Stomach (tissue), 9 donors: ENCODE measurements around the gene SLC12A7. TPM values are rescaled to one million over a fixed set of nuclear protein-coding genes. Genes with fewer than 3 reads are reported as not detected.

Source experiments
- DNase-seq, 2 donors: peaks; one replicate each; pipeline versions ENCODE4 v3.0.0 to v3.0.0-alpha.2; 2013 to 2019
- H3K27ac ChIP-seq, 5 donors: fragments of 200-600 bp in 4 of 5; sonication (generic) in 4 of 5; one replicate each; pipeline ENCODE4 v1.5.1; 2013 to 2019; ENCODE audit warnings: mild to moderate bottlenecking in 1 of 5, moderate library complexity in 1 of 5
- H3K27me3 ChIP-seq, 3 donors: fragments of 200-600 bp; sonication (generic); one replicate each; pipeline ENCODE4 v1.5.1; 2017 to 2019; ENCODE audit warnings: mixed run types in 1 of 3
- H3K36me3 ChIP-seq, 4 donors: fragments of 200-600 bp; sonication (generic); 1 replicate in 3 of 4; 2 replicates in 1 of 4; pipeline ENCODE4 v1.5.1; 2016 to 2019
- H3K4me1 ChIP-seq, 4 donors: fragments of 200-600 bp; sonication (generic); one replicate each; pipeline ENCODE4 v1.5.1; 2016 to 2019
- H3K4me3 ChIP-seq, 4 donors: fragments of 200-600 bp; sonication (generic) in 3 of 4; one replicate each; pipeline ENCODE4 v1.5.1; 2016 to 2019; ENCODE audit warnings: mild to moderate bottlenecking in 1 of 4
- H3K9me3 ChIP-seq, 4 donors: fragments of 200-600 bp; sonication (generic); one replicate each; pipeline ENCODE4 v1.5.1; 2016 to 2019
- EP300 ChIP-seq: sonication (generic); formaldehyde crosslinking; IDR thresholded peaks from one replicate; pipeline ENCODE4 v1.6.1; 2017; ENCODE audit warnings: antibody characterized with exemption
- POLR2A ChIP-seq, 4 donors: fragments of 450-650 bp; IDR thresholded peaks; one replicate each; pipeline ENCODE4 v1.6.1; 2016; ENCODE audit warnings: antibody characterized with exemption in 4 of 4, control low read depth in 2 of 4, mild to moderate bottlenecking in 1 of 4, moderate library complexity in 1 of 4
- POLR2AphosphoS5 ChIP-seq, 3 donors: sonication (generic); formaldehyde crosslinking; IDR thresholded peaks; one replicate each; pipeline ENCODE4 v1.6.1; 2016; ENCODE audit warnings: antibody characterized with exemption in 3 of 3
- WGBS, 5 donors: extraction: QIAGEN DNeasy Blood & Tissue Kit in 3 of 5; methylation state at CpG; one replicate each; pipeline versions ENCODE4 v1.1.5 to v1.1.7; 2013 to 2018; 5-methylcytosine and 5-hydroxymethylcytosine counted together
- intact Hi-C: fragments of 100-400 bp; cut with DNase I; formaldehyde crosslinking; loops from one replicate; pipeline ENCODE4 v1.15.1; 2023; ENCODE audit warnings: low total_unique reads
- polyA plus RNA-seq, 3 donors: library from polyadenylated mRNA; stranded (reverse); fragments of 200-250 nt; gene quantifications; one replicate each; pipeline ENCODE4 v1.2.3, GENCODE V29; 2013
- total RNA-seq, 5 donors: library from RNA; depleted of rRNA; stranded (reverse); fragments of >200 nt; gene quantifications; one replicate each; pipeline versions ENCODE4 v1.1.0 to v1.2.3, GENCODE V29; 2014 to 2016
- TF ChIP-seq, protein P1 (sequence below), 7 experiments: fragments of 450-650 bp in 4 of 7; fragments of 200-600 bp in 3 of 7; sonication (generic) in 3 of 7; IDR thresholded peaks; one replicate each; pipeline ENCODE4 v1.5.1; 2016 to 2019; ENCODE audit warnings: antibody characterized with exemption in 7 of 7, control low read depth in 2 of 7, mild to moderate bottlenecking in 1 of 7
- donor health status: healthy with polysubstance abuse.
- donor health status: Bipolar disorder and iron deficiency.
- donor health status: healthy.

The SLC12A7 gene
- total and polyA plus RNA-seq, 8 donors = 4.7 to 346 (median 37.7) TPM

DNA sequence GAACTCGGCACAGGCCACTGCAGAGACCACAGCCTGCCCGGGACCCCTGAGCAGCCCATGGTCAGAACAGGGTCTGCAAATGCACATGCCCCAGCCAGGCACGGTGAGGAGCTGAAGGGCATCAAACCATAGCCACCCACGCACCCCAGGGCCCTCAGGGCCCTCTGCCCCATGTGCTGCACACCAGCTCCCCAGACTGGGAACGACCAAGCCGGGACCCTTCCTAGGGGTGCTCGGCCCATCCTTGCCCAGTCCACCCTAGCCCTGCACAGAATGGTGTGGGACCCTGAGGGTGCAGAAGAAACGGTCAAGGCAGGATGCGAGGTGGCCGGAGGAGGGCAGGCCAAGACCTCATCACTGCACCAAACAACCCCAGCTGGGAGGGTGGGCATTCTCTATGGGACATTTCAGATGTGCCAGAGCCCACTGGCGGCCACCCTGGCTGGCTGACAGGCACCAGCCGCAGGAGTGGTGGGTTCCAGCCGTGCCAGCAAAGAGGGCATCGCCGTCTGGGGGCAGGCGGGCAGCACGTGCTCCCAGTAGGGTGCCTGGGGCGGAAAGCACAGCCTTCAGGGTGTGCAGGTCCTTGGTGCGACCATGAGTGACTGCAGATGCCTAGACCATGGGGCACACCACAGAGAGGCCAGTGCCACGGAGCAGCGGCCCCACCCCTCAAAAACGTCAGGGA lies 16.4 kb downstream of the SLC12A7 start:
- no peak for TF ChIP-seq POLR2A (IDR thresholded peaks at IDR 0.05)
- TF ChIP-seq, protein P1, sequence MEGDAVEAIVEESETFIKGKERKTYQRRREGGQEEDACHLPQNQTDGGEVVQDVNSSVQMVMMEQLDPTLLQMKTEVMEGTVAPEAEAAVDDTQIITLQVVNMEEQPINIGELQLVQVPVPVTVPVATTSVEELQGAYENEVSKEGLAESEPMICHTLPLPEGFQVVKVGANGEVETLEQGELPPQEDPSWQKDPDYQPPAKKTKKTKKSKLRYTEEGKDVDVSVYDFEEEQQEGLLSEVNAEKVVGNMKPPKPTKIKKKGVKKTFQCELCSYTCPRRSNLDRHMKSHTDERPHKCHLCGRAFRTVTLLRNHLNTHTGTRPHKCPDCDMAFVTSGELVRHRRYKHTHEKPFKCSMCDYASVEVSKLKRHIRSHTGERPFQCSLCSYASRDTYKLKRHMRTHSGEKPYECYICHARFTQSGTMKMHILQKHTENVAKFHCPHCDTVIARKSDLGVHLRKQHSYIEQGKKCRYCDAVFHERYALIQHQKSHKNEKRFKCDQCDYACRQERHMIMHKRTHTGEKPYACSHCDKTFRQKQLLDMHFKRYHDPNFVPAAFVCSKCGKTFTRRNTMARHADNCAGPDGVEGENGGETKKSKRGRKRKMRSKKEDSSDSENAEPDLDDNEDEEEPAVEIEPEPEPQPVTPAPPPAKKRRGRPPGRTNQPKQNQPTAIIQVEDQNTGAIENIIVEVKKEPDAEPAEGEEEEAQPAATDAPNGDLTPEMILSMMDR (IDR thresholded peaks at IDR 0.05) = no peak
- no peak for TF ChIP-seq POLR2AphosphoS5 (IDR thresholded peaks at IDR 0.05)
- no peak for TF ChIP-seq EP300
- Histone ChIP-seq H3K27me3 (no peaks in the 10 kb centered on the region), H3K4me1 (peaks cover 8 to 39% (median 28%) of the 10 kb centered on the region in 4 donors), H3K27ac (no peak overlapping the region), H3K4me3 (no peak overlapping the region), H3K9me3 (no peaks in the 10 kb centered on the region), H3K36me3 (peaks cover 35 to 59% (median 54%) of the 10 kb centered on the region in 4 donors)
- WGBS, 5 donors = 80 to 94% (median 91%) methylated on average over 8 to 22 of the region's 22 CpGs
- DNase-seq = no peak
- intact Hi-C loops = no loop called here

DNA sequence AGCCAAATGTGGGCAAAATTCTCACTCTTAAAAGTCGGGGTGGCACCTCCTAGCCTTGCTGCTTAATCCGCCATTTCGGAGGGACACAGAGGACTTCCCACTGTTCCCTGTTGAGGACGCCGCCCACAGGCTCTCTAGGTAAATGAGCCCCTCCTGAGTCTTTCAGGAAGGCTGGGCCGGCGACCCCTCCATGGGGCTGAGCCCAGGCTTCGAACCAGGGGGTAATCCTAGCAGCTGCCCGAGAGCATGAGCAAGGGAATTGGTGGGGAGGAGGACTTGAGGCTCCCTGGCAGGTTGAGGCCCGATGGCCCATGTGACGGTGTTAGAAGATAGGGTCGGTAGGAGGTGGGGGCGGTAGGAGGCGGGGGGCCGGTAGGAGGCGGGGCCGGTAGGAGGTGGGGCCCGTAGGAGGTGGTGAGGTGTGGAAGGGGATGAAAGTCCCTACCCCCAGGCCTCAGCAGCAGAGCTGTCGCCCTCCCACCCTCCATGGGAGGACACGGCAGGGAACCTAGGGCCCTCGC lies 17.1 kb downstream of the SLC12A7 start:
- intact Hi-C loops = no loop called here
- WGBS, 5 donors = 83 to 93% (median 89%) methylated on average over 20 to 21 of the region's 21 CpGs

DNA sequence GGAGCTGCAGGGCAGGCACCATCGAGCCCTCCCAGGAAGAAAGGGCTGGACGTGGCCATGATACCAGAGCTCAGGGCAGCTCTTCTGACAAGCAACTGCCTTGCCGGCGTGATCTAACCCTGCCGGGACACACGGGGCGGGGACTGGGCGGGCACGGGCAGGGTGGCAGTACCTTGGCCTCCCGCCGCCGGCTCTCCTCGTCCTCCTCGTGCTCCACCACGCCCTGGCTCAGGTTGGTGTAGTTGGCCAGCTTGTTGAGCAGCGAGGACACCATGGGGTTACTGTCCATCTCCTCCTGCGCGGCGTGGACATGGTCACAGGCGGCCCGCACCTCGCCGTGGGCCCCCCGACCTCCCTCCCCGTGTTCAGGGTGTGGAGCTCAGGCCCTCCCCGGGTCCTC lies 18.5 kb downstream of the SLC12A7 start:
- TF ChIP-seq EP300 (no peak), POLR2AphosphoS5 (IDR thresholded peaks at IDR 0.05) (no peak), POLR2A (IDR thresholded peaks at IDR 0.05) (no peak)
- TF ChIP-seq, protein P1 (IDR thresholded peaks at IDR 0.05) = no peak
- 46 to 72% (median 51%) methylated on average over 4 to 26 of the region's 26 CpGs for WGBS, 5 donors
- H3K4me3 ChIP-seq = no peak overlapping the region
- peak overlapping the region in 4 of 5 donors; percentile 0 to 51 (median 38) for H3K27ac ChIP-seq
- H3K9me3 ChIP-seq = no peaks in the 10 kb centered on the region
- intact Hi-C loops = no loop called here
- peak; percentile 59 to 81 for DNase-seq
- peaks cover 0 to 37% (median 30%) of the 10 kb centered on the region in 4 donors for H3K4me1 ChIP-seq
- no peaks in the 10 kb centered on the region for H3K27me3 ChIP-seq
- H3K36me3 ChIP-seq = peaks cover 43 to 70% (median 66%) of the 10 kb centered on the region in 4 donors

More for the DNA sequence above, 17.1 kb downstream of the SLC12A7 start:
- no peak overlapping the region for H3K4me3 ChIP-seq
- TF ChIP-seq POLR2AphosphoS5 (IDR thresholded peaks at IDR 0.05) (no peak), POLR2A (IDR thresholded peaks at IDR 0.05) (no peak), EP300 (no peak)
- TF ChIP-seq, protein P1 (IDR thresholded peaks at IDR 0.05) = no peak
- H3K36me3 ChIP-seq = peaks cover 35 to 62% (median 56%) of the 10 kb centered on the region in 4 donors
- H3K4me1 ChIP-seq = peaks cover 8 to 39% (median 32%) of the 10 kb centered on the region in 4 donors
- no peak for DNase-seq
- H3K27ac ChIP-seq = no peak overlapping the region
- H3K9me3 ChIP-seq = no peaks in the 10 kb centered on the region
- no peaks in the 10 kb centered on the region for H3K27me3 ChIP-seq

DNA sequence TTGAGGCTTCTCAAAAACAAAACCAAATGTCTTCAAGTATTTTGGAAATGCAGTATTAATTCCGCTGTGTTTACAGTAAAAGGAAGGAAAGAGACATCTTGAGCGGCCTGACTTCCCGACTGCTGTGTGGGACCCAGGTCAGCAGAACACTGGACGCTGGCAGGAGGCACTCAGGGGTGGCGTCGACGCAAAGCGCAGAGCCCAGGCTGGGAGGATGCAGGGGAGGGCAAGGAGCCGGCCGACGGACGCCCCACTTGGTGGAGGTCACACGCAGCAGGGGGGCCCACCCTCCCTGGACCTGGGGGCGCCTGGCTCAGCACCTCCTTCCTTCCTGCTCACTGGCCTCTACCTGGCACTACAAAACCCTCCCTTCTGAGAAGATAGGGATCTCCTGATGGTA lies 19.7 kb downstream of the SLC12A7 start:
- 73 to 85% (median 82%) methylated on average over 14 of the region's 14 CpGs for WGBS, 5 donors

More for the DNA sequence above, 19.7 kb downstream of the SLC12A7 start:
- H3K4me3 ChIP-seq = no peak overlapping the region
- intact Hi-C loops = no loop called here
- peak overlapping the region in 3 of 5 donors; percentile 48 to 53 (median 51) for H3K27ac ChIP-seq
- TF ChIP-seq POLR2AphosphoS5 (IDR thresholded peaks at IDR 0.05) = no peak
- TF ChIP-seq EP300 = no peak
- no peak for TF ChIP-seq POLR2A (IDR thresholded peaks at IDR 0.05)
- TF ChIP-seq, protein P1 (IDR thresholded peaks at IDR 0.05) = no peak
- H3K4me1 ChIP-seq = peaks cover 0 to 37% (median 28%) of the 10 kb centered on the region in 4 donors
- H3K36me3 ChIP-seq = peaks cover 54 to 83% (median 79%) of the 10 kb centered on the region in 4 donors
- no peaks in the 10 kb centered on the region for H3K9me3 ChIP-seq
- DNase-seq = no peak
- no peaks in the 10 kb centered on the region for H3K27me3 ChIP-seq
